ENCODE measurements around the gene UBE2N.

Gene UBE2N

DNA sequence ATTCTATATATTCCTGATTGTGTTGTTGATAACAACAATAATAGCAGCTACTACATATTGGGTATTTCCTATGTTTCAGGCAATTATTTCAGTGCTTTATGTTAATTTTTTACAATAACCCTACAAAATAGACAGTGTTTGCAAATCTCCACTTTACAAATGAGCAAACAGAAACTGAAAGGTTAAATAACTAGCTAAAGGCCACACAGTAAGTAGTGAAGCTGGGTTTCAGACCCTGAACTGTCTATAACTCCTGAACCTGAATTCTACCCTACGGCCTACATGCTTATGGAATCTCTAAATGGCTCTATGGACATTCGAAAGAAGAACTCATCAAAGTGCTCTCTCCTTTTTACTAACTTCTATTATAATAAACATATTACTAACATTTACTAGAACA, 83.7 kb downstream of the UBE2N start:
- H3K36me3 ChIP-seq (ENCODE audit: control insufficient read depth, low read depth, low read length) = no peaks in the 10 kb centered on the region
- H3K9ac ChIP-seq (ENCODE audit: low read length) = no peak overlapping the region
- H3K27ac ChIP-seq (ENCODE audit: low read length) = no peak overlapping the region
- H3K4me3 ChIP-seq (ENCODE audit: low read length) = no peak overlapping the region
- no peaks in the 10 kb centered on the region for H3K9me3 ChIP-seq (ENCODE audit: control insufficient read depth, low read depth, low read length)
- H3K27me3 ChIP-seq (ENCODE audit: control insufficient read depth, insufficient read depth, low read length) = no peaks in the 10 kb centered on the region
- no peaks in the 10 kb centered on the region for H3K4me1 ChIP-seq (ENCODE audit: control insufficient read depth, low read depth, low read length)

DNA sequence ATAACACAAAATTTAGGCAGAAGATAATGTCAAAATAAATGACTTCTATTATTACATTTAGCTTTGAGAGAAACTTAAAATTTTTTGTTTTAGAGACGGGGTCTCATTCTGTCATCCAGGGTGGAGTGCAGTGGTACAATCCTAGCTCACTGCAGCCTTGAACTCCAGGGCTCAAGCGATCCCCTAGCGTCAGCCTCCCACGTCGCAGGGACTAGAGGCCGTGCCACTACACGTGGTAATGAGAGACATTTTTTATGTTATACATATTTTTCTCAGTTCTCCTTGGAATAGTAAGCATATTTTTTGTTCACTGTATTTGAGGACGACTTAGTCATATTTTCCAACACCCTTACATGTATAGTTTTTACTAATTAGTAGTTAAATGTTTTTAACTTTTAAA, 85.5 kb downstream of the UBE2N start:
- Histone ChIP-seq H3K9ac (ENCODE audit: low read length) (no peak overlapping the region), H3K27ac (ENCODE audit: low read length) (no peak overlapping the region), H3K27me3 (ENCODE audit: control insufficient read depth, insufficient read depth, low read length) (no peaks in the 10 kb centered on the region), H3K36me3 (ENCODE audit: control insufficient read depth, low read depth, low read length) (no peaks in the 10 kb centered on the region), H3K9me3 (ENCODE audit: control insufficient read depth, low read depth, low read length) (no peaks in the 10 kb centered on the region), H3K4me3 (ENCODE audit: low read length) (no peak overlapping the region), H3K4me1 (ENCODE audit: control insufficient read depth, low read depth, low read length) (no peaks in the 10 kb centered on the region)
